Measurements from ENCODE around the gene CISD1.

The CISD1 gene

DNA sequence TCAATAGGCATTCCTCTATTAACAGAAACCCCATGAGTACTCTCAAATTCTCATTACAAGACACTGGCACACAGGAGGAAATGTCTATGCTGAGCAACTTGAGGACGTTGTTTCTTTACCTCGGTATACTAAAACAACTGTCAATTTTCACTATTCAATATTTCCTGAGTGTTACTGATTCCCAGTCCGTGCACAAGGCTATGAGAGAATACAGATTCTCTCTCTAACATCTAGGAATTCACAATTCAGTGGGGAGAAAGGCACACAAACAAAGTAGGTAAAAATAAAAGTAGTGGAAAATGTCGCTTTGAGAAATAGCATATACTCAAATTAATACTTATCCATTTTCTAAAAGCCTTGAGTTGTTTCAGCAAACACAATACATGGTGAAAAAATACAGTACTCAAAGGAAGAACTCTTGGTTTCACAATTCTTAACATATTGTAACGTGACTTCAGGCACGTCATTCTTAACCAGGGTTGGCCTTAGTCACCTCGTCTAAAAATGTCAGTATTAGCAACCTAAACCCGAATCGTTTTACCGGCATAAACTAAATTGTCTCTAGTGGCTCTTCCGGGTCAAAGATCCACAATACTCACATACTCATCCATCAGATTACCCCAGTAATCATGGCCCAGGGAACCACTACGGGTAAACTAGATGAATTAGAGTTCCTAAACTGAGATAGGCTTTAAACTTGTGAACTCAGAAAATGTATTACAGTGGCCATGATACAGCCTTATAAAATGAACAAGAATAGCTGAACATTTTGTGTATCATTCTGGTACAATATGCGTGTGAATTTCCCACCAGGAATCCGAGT lies 2.7 kb upstream of the CISD1 start:
- DNase-seq = no peak

DNA sequence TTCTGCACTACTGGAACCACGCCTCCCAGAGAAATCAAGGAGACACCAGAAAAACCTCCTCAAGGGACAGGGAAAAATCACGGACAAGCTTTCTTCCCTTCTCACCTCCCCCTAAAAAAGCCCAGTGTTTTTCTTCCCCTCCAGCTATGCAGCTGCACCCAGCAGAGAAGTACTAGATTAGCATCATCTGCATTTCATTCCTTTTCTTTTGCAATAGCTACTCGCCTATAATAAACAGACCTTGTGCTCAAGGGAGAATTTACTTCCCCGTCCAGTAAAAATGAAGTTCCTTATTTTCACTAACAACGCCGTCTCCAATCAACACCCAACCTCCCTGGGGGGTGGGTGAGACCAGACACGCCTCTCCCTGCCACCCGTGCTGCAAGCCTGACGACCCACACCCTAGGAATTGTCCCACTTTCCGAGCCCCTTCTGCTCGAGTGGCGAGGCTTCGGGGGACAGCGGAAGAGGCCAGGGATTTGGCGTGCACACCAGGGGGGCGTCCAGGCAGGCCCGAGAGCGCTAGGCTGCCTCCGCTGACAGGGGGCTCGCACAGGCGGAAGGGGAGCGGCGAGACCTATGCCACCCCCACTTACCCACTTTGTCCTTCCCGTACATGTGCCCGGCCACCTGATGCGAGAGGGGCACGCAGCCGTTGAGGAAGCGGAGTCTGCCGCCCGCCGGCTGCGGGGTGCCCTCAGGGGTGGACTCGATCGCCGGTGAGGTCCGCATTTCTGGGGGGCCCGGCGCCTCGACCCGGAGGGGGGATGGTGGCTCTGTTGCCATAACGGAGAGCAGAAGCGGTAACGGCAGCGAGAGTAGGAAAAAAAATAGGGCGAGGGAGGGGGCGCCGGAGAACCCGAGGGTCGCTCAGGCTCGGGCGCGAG lies 1.9 kb upstream of the CISD1 start:
- DNase-seq = peak in 1 of 2 experiments; percentile 14

DNA sequence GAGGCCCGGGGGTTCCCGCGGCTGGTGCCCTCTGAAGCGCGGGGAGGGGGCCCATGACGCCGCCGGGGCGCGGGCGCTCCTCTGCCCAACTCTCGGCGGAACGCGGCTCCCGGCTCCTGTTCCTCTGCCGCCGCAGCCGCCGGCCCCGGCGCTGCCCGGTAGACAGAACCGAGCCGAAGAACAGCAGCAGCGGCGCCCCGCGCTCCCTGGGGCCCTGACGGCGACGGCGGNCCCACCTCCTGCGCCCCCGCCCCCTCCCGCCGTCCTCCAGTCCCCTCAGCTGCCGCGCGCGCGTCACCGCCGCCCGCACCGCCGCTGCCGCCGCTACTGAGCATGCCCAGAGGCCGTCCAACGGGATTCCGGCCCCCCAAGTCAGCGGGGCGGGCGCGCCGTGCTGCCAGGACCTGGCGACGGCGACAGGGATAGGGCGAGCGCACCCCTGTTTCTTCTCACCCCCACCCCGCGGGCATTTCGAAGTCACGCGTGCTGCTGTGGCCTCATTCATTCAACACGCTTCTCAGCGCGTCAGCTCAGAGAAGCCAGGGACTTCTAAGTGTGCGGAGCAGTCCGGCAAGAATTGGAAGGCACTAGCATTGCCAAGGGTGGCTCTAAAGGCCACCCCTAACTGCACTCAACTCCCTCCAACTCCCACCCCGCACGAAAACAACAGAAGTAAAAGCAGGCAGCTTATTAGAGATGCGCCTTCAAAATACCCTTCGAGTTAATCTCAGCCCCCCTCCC lies 1.1 kb upstream of the CISD1 start, which contains the start of gene IPMK:
TSS of gene IPMK (minus strand) at position 182 of the 741 bp plus-strand sequence. CDS start 283 bp downstream, outside the sequence.
- DNase-seq = peak; percentile 88 to 89

DNA sequence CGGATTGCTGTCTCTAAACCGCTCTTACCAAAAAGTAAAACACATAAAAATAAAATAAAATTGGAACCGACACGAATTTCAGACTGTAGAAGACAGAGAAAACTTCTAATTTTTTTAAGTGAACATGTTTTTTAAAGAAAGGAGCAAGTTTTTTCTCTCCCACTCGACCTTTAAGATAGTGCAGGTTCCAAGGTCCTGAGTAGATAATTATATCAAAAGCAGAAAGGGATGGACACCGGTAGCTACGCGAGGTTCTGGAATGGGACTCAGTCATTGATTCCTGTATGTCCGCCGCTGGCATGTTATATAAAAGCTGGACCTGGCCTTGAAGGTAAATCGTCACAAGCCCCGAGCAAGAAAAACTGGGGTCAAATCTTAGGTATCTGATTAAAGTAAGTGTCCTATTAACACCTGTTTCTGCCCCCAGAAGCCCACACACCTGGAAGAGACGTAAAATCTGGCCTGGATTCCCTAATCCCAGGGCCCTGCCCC lies 462 bp upstream of the CISD1 start:
- DNase-seq = no peak

DNA sequence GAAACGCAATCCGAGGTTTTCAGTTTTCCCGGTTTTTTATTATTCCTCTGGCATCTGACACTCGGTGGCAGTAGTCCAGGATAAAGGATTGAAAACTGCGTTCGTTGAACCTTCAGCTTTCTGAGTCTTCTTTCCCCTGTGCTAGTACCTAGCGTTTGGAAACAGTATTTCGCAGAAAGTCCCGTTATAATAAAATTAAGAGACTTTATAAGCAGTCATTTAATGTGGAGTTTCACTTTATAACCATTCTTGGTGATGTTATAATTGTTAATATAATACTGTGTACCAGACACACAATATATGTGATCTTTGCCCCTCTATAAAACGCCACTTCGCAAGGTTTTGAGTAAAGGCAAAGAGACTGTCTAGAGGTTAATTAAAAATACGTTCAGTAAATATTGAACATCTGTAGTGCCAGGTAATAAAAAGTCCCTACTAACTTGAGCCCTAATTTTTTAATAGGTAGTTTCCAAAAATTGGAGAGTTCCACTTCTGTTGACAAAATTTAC lies 874 bp downstream of the CISD1 start:
- DNase-seq = no peak

DNA sequence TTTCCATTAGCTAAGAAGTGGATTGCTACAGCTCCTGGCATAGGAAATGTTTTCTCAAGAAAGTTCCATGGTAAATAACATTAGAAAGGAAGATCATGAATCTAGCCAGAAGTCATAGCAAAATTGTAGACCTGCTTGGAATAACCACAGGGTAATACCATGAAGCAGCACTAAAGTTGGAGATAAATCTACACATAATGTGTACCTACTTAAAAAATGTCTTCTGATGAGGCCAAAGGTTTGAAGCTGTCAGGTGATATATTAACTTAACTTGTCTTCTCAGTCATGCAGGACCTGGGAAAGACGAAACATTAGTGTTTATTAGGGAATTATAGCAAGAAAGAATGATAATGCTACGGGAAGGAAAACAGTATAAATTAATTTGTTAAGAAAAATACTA lies 6.3 kb downstream of the CISD1 start:
- DNase-seq = no peak

DNA sequence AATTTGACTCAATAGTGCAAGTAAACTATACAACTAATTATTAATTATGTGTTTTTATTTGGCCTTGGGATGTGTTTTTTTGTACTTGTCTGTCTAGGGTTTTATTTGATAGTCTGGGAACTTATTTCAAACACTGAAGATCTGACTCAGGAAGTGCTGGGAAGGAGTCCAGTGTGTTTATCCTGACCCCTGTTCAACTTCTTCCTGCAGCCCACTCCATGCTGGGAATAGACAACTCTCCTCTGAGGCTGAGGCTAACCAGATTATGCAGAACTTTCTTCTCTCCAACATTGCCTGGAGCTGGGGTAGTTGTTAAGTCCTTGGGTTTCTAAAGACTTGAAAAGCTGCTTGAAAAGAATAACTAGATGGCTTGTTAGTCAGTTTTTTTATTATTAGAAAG lies 6.9 kb downstream of the CISD1 start:
- no peak for DNase-seq

DNA sequence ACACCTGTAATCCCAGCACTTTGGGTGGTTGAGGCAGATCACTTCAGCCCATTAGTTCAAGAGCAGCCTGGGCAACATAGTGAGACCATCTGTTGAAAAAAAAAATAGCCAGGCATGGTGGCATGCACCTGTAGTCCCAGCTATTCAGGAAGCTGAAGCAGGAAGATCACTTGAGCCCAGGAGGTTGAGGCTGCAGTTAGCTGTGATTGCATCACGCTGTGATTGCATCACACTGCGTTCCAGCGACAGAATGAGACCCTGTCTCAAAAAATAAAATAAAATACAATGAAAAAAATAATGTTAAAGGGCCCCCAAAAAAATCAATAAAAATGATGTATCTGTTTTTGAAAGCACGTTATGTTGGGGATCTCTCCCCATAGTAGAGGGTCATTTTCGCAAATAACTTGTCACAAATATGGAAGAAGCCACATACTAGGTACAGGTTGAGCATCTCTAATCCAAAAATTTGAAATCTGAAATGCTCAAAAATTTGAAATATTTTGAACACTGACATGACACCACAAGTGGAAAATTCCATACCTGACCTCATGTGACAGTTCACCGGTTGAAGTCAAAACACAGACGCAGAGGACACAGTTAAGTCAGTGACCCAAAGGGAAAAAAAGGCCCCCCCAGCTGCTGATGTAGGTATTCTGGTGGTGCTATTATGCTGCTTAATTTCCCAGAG lies 9.5 kb downstream of the CISD1 start:
- DNase-seq = no peak

DNA sequence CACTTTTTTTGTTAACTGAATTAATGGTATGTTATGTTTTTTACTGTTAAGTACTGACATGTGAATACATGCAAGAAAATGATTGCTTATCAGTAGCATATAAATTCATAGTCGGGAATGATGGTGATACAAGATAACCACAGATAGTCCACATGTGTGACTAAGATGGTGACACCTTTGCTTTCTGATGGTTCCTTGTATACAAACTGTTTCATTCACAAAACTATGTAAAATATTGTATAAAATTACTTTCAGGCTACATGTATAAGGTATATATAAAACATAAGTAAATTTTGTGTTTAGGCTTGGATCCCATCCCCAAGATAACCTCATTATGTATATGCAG lies 10.0 kb downstream of the CISD1 start:
- DNase-seq = no peak

DNA sequence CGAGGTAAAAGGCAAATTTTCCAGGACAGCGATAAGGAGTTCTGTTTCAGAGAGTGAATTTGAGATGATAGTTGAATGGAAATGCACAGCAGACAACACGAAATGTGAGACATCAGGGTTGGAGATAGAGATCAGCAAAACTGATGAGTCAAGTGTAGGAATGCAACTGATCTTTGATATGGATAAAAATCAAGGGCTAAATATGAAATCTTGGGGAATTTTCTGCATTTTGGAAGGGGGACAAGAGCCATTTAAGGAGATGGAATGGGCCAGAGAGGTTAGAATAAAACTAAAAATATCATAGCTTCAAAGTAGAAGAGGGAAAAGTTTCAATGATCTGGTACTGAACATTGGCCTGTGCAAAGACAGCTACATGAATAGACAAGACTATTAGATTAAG lies 11.5 kb downstream of the CISD1 start:
- no peak for DNase-seq

DNA sequence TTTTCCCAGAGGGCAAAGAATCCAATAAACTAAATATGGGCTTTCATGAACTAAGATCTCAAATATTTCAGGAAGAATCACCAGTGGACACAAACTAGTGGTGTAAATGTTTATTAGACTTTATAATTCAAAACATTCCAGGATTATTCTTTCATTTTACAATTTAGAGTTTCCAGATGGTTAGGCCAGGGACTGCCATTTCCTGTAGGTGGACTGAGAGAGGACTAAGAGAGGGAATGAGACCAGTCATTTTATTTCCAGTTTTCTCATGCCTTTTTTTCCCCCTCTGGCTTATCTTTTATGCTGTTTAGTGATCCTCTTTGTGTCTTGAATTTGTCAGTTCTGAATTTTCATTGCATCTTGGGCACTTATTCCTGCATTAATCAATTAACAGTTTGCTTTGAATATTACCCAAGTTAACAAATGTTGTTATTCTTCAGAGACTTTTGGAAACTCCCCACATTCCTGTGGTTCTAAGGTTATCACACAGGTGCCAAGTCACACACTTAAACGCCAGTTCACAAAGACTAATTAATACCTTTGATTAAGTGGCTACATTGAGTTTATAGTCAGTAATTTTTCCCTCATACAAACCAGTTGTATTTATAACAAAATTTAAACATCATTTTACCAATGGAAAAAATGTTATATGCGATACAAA lies 12.3 kb downstream of the CISD1 start:
- DNase-seq = no peak

DNA sequence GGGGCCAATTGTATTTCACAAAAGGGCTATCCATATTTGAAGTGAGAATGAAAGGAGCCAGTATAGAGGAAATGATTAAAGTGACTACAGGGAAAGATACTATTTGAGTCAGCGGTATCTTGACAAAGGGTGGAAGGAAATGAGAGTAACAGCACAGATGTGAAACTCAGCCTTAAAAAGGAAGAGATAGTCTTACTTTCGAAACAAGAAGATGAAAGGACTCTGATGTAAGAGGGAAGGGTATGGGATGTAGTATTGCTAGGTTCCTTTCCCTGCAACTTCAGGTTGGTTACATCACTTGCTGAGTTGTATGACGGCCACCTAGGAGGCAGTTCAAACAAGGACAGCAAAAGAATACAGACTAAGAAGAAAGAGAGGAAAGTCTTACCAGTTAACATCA lies 13.7 kb downstream of the CISD1 start:
- DNase-seq = peak in 1 of 2 experiments; percentile 6

DNA sequence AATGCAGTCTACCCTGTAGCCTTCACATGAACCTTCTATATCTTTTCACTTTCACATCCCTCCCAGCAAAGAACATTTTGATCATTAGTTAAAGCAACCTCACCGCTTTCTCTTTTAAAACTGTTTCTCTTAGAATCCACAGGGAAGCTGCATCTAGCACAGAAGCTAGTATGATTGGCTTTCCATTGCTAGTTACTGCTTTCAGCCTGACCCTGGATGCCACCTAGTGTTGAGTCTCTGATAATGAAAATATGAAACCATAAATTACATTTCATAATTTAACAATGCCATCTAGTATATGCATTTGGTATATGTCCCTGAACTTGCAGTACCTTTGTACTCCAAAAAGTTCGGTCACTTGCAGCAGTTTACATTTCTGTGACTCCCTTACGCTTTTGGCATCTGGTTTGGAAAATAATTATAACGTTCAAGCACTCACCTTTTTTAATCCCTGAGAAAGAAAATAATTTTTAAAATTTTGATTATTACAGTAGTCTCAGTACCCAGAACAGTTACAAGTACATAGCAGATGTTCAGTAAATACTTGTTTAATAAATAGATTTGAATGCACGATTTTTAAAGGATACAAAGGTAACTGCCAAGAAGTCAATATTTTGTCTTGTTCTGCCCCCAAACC lies 22.7 kb downstream of the CISD1 start:
- DNase-seq = peak; percentile 5 to 10

DNA sequence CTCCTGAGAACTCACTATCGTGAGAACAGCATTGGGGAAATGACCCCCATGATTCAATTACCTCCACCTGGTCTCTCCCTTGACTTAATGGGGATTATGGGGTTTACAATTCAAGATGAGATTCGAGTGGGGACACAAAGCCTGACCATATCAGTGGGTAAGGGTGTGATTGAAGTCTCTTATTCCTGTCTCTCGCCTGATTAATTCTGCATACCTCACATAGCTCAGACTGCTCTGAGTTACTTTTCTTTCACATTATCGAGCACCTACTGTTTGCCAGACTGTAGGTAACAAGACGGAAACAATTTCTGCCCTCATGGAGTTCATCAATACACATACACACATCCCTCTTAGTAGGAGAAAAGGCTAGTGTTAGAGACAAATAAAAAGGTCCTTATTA lies 25.0 kb downstream of the CISD1 start:
- DNase-seq = no peak

DNA sequence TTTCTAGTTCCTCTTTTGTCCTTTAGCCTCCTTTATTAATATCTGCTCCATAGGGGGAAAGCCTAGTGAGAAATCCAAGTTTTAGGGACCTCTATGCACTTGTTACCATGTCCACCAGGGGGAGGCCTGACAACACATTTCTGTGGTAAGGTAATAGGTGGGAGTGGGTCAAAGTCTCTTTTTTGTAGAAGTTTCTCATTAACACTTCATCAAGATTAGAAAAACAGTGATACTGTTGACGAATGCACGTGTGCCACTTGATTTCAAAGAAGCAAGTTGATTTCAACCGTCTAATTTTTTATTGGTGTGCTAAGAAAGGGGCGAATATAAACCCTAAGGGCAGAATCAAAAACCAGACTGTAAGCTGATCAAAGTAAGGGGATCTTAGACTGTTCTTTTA lies 30.6 kb downstream of the CISD1 start:
- peak; percentile 55 to 59 for DNase-seq

DNA sequence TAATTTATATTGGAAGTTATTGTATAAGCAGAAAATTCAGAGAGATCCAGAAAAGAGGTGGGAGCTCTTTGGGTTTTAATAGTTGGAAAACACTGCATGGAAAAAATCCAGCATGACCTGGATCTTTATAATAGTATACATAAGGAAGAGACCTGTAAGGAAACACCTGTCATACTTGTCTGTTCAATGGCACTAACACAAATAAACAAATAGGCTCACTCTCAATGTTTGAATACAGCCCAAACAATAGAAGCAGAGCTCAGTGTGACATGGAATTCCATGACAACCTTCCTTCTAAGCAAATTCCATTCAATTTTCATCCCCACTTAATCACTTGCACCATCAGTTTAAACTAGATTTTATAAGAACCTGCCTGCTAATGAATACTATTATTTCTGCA lies 31.7 kb downstream of the CISD1 start:
- no peak for DNase-seq

DNA sequence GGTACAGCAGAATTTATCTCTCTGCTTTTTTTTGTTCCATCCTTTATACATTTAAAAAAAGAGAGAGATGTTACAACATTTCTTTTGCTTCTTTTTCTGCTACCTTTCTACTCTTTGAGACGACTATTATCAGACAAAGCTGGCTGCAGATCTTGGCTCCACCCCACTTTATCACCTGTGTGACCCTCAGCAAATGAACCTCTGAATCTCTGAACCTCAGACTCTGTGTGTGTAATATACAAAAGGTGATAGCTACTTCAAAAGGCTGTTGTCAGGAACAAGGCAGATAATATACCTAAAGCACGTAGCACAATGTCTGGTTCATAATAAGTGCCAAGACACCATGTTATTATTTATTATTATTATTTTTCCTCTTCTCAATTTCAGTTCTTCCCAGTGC lies 33.3 kb downstream of the CISD1 start:
- no peak for DNase-seq

DNA sequence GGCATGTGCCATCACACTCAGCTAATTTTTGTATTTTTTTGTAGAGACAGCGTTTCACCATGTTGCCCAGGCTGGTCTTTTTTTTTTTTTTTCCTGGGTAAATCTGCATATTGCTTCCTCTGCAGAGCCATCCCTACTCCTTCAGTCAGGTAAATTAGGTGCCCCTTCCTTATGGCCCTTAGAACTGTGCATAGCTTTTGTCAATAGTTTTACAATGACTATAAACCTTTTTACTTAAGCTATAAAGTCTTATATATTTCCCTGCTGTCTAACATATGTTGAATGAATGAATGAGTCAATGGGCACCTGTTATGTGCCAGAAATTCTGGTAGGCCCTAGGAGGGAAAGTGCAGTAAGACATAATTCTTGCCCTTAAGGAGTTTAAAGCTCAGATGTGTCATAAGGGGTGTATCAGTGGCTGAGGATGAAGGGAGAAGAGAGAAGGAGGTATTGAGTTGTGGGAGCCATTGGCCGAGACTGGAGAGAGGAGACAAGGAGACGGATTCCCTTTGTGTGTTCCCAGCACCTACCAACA lies 35.2 kb downstream of the CISD1 start:
- no peak for DNase-seq

DNA sequence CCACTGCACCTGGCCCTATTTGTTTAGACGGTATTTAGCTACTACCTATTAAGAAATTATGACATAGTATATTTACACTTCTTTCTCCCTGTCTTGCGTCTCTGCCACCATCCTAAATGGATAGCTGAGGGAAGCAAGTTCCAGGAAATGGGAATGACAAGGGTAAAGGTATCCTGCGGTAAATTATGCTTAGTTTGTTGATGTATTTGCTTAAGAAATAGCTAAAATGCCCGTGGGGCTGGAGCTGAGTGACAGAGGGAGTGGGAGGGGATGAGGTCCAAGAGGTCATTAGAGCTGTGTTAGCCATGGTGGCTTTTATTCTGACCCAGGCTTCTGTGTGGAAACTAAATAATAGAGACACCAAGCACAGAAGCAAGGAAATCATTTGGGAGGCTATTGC lies 36.9 kb downstream of the CISD1 start:
- no peak for DNase-seq

DNA sequence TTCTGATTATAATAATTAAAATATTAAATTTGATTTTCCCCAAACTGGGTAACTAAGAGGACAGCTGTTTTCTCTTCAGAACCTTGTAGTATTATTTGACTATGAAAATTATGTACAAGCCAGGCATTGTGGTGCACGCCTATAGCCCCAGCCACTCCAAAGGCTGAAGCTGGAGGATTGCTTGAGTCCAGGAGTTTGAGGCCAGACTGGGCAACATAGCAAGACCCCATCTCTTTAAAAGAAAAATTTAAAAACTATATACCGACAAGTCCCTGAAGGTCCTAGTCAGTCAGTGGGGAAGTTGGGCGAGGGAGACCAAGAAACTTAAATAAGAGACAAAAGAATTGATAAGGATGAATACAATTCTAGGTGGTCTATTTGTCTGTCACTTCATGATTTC lies 38.7 kb downstream of the CISD1 start:
- DNase-seq = no peak

DNA sequence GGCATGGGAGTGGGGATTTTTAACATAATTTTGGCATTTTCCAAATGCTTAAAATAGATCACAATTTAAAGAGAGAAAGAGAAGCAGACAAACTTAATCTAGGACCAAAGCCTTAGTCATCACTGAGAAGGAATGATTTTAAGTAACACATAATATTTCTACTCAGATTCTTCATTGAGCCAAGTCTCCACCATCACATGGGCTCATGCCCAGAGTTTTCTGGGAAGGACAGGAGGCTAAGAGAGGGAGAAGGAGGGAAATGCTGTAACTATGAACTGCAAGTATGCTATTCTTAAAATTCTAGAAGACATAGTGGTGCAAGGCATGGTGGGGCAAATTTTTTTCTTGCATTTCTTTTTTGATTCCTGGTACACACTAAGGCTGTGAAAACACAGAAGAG lies 42.1 kb downstream of the CISD1 start:
- DNase-seq = no peak
